HG03095 (cell line): Measurements from ENCODE around the gene ZNF239.
"Not testable (repeated sequence)": the region's sequence is repeated elsewhere in the genome, so short reads cannot be mapped to it uniquely, and the experiment has no call there.

Source experiments
- ATAC-seq: cut with Tn5 transposase; IDR thresholded peaks from one replicate; pipeline ENCODE4 v1.9.1; 2021; ENCODE audit warnings: moderate library complexity; ENCODE audit not compliant: unreplicated experiment

Gene ZNF239

DNA sequence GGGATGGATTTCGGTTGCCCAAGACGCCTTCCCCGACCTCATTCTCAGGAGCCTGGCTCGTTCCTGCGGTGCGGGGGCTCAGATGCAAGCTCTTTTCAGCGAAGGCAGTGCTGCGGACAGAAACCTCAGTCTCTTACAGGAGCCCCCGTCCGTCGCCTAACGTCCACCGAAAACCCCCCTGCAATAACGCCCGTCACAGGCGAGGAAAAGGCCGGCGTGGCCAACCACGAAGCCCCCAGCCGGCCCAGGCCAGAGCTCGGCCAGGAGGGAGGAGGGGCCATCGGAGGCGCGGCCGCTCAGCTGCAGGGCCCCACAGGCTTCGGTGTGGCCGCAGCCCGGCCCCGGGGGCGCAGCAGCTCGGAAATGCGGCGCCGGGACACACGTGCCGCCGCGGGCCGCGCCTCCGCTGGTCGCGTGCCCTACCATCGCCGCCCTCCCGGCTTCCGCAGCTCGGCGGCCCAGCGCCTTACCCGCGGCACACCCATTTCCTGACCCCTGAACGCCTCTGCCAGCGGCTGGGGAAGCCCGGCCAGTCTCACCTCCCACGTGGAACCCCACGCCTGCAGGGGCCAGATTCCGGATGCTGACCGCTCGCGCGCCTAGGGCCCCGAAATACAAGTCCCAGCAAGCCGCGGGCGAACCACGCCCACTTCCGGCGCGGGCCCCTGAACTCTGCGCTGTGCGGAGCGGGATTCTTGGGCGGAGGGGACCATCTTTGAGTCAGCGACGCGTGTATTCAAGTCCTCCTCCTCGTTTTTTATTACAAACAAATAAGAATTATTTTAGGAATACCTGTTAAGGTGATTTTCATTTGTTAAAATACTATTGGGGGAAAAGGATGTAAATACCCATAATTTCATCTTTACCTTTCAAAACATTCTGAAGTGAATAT is at the start of gene ZNF239:
ZNF239 (minus strand) TSS at position 616 of the 892 bp plus-strand sequence. CDS start 16,537 bp downstream, outside the sequence.
- ATAC-seq, result peak; percentile 96

DNA sequence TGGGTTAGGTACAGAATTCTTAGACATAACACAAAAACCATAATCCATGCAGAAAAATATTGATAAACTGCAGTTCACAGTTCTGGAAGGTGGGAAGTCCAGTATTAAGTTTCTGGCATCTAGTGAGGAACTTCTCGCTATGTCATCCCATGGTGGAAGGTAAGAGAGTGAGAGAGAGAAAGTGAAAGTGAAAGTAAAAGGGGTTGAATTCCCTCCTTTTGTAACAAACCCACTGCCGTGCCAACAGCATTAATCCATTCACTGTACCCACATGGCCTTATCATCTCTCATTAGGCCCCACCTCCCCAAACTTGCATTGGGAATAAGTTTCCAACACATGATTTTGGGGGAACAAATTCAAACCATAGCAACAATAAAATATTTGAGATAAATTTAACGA is 48.9 kb upstream of the ZNF239 start:
- ATAC-seq, result no peak

DNA sequence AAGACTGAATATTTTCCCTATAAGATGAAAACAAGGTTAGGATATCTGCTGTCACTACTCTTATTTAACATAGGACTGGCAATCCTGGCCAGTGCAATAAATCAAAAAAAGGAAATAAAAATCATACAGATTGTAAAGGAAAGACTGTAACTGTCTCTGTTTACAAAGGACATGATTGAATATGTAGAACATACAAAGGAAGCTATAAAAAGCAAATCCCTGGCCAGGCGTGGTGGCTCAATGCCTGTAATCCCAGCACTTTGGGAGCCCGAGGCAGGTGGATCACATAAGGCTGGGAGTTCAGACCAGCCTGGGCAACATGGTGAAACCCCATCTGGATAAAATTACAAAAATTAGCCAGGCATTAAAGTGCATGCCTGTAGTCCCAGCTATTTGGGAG is 47.6 kb upstream of the ZNF239 start:
- ATAC-seq, result no peak

DNA sequence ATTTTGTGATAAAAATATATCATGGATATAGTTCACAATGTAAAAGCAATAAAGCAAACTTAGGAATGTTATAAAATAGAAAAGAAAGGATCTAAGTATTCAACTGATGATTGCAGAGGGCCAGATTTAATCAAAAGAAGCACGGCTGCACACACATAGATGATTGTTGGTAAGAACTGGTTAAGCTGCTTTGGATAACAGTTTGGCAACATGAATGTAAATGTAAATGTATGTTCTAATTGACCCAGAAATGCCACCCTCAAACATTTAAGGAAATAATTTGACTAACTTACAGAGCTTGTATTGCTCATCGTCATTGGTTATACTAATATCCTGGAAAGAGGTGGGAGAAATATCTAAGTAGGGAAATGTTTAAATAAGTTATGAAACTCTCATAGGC is 45.0 kb upstream of the ZNF239 start:
- no peak for ATAC-seq

DNA sequence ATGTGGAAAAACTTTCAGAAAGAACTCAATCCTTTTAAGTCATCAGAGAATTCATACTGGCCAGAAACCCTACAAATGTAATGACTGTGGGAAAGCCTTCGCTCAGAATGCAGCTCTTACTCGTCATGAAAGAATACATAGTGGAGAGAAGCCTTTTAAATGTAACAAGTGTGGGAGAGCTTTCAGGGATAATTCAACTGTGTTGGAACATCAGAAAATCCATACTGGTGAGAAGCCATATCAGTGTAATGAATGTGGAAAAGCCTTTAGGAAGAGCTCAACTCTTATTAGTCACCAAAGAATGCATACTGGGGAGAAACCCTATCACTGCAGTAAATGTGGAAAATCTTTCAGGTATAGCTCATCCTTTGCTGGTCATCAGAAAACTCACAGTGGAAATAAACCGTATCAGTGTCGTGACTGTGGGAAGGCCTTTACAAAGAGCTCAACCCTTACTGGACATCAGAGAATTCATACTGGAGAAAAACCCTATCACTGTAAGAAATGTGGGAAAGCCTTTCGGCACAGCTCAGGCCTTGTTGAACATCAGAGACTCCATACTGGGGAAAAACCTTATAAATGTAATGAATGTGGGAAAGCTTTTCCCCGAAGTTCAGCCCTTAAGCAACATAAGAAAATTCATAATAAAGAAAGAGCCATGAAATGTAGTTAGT is 42.4 kb upstream of the ZNF239 start:
- no peak for ATAC-seq

DNA sequence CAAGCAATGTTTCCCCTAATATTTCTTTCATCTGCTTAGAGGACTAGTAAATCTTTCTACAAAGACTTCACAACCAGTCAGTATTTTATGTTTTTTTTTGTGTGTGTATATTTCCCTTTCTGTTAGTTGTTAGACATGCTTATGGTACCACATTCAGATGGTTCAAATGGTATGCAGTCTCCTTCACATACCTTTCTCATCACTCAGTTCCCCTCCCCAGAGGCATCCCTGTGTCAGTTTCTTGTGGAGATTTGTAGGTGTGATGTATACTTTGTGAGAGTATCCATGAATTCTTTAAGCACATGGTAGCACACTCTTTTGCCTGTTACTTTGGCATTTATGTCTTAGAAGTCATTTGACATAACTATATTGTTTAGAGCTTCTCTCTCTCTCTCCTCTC is 36.2 kb upstream of the ZNF239 start:
- no peak for ATAC-seq

DNA sequence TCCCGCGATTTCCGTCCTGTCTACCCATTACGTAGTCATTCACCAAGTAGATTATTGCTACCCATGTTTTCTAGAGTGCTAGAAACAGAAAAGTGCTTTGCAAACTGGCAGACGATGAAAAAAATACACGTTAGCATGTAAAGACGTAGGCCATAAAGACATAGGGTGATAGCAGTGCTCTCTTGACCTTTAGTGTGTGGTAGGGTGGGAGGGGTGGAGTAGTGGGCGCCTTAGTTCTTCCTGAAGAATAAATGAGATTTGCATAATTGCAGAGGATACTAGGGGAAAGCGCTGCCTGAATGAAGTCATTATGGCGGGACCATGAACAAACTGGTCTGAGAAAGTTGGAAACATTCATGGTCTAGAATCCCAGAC is 32.8 kb upstream of the ZNF239 start:
- no peak for ATAC-seq

DNA sequence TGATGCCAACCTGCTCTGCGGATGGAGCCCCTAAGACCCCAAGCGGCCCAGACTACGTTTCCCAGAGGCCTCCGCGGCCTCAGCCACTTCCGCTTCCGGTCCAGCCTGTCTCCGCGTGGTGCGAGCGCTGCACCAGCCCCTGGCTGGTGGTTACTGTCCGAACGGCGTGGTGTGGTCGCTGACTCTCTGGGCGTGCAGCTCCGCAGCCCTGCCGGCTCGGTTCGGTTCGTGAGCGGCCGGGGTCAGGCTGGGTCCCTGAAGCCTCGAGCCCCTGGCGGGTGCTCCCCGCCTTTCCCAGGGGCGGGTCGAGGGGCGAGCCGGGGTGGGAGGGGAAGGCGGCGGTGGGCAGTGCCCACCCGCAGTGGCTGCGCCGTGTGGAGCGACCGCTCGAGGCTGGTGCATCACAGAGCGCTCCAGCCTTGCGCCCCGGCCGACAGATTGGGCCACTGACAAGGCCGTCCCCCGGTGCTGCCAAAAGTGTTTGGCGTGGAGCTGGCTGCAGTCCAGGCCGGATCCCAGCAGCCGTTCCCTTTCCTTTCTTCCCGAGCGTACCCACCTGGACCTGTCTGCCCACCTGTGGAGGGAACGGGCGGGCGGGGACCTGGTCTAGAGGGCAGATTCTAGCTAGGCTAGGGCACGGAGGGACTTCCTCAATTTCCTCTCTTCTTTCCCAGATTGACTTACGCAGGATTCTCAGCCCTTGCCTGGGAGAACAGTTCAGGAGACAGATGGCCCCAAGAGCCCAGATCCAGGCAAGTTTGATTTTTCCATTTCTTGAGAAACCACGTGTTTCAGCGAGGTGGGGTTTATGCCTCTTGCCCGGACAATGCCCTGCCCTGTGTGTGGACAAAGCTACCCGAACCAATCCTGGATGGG is 32.1 kb upstream of the ZNF239 start, which contains the start of gene ZNF485:
ZNF485 (plus strand) TSS at position 116 of the 876 bp plus-strand sequence; CDS start at position 729, 613 bp downstream.
- peak; percentile 98 for ATAC-seq

DNA sequence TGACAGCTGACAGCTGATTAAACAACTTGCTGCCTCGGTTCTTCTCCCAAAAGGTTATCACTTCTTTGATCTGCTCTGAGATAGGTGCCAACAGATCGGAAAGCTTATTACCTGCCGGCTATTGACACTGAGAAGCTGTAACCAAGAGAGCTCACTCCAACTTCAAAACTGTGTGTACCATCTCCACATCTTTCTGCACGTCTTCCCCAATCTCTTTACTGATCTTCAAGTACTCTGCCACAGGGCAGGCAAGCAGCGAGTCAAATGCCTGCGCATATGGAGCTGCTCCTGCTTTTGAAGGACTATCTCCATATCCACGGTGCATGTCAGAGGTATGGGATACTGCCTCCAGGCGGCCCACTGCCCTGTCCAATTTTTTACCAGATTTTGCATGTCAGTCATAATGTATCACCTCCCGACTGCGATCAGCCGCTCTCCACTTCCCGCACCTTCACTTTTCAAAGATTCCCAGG is 31.5 kb upstream of the ZNF239 start:
- ATAC-seq, result no peak

DNA sequence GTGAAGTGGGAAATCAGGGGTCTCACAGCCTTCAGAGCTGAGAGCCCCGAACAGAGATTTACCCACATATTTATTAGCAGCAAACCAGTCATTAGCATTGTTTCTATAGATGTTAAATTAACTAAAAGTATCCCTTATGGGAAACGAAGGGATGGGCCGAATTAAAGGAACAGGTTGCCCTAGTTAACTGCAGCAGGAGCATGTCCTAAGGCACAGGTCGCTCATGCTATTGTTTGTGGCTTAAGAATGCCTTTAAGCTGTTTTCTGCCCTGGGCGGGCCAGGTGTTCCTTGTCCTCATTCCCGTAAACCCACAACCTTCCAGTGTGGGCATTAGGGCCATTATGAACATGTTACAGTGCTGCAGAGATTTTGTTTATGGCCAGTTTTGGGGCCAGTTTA is 27.2 kb upstream of the ZNF239 start:
- ATAC-seq, result not testable (repeated sequence)

DNA sequence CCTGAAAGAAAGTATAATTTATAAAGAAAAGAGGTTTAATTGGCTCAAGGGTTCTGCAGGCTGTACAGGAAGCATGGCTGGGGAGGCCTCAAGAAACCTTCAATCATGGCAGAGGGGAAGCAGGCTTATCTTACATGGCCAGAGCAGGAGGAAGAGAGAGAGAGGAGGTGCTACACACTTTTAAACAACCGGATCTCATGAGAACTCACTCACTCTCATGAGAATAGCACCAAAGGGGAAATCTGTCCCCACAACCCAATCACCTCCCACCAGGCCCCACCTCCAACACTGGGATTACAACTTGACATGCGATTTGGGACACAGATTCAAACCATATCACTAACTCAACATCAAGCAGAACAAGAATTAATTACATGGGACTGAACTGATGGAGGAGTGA is 24.9 kb upstream of the ZNF239 start:
- no peak for ATAC-seq

DNA sequence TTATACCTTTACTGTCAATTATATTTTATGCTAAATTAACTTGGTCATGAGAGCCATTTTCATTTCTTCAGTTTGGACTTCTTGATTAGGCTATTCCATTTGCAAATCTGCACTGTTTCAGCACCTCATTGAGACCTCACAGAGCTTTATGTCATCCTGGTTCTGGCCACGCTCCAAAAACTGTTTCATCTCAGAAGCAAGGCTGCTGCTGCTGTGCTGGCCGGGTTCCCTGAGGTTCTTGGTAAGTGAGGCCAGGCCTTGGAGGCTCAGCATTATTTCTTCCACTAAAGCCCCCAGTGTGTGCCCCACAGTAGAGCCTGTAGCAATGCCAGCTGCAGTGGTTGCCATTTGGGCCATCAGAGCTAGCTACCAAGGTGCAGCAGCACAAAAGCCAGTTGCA is 24.0 kb upstream of the ZNF239 start:
- ATAC-seq, result no peak

DNA sequence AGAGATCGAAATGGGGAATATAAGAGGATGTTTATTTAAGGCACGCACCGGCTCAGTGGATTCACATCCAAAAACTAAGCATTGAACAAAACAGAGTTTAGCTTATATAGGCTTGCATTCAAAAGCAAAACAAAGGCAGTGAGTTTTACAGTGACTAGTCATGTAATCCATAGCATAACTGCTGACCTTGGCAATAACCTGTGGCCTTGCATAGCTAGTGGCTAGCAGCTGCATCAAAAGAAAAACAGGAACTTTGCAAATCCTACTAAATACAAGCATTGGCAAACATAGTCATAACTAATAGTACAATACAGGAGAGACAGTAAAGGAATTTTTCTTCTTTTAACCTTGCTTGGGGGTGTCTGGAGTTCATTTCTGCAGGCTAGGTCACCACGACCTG is 22.1 kb upstream of the ZNF239 start:
- ATAC-seq, result no peak

DNA sequence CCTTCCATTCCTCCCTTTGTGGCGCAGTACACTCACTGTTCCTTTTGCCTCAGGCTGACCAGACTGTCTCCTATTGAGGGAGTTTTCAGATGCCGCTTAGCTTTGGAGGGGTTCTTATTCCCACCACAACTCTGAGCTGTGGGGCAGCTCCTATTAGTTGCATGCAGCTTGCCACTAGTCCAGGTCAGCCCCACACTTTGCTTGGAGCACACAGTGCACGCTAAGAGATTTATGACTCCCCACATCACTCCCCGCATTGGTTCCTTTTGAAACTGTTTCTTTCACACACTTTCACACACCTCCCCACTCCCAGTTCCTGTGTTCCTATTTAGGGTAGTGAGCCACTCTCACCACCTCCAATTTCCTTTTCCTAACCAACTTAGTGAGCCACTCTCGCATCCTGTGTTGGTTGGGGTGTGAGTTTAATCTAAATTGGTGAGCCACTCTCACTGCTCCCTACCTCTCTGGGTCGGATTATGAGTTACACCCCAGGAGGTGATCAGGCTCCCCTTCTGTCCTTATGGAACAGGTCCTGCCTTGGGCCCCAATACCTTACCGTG is 21.4 kb upstream of the ZNF239 start:
- peak; percentile 46 for ATAC-seq

DNA sequence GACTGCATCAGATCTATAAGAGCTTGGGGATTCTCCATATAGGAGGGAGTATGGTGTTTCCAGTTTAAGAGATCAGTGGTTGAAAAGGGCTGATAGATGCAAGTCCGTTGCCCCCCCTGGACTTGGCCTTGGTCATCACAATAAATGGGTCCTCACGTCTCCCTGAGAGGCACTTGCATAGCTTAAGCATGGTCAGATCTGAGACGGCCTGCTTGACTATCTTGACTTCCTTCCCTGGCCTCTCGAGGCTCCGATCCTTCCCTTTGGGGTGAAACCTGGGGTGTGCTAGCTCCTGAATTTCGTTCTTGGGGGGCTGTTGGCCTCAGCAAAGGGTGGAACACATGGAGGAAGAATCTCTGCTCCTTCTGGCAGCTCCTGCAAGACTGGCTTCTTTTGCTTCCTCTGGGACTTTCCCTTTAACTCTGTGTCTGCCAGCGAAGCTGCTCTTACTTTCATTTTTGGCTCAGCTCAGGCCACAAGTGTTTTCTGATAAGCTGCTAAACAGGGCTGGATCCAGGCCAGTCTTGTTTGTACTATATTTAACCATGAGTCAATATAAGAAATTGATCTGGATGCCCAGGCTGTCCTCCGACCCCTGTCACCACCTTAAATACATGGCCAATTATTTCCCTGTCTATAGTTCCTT is 20.7 kb upstream of the ZNF239 start:
- ATAC-seq, result peak; percentile 92

DNA sequence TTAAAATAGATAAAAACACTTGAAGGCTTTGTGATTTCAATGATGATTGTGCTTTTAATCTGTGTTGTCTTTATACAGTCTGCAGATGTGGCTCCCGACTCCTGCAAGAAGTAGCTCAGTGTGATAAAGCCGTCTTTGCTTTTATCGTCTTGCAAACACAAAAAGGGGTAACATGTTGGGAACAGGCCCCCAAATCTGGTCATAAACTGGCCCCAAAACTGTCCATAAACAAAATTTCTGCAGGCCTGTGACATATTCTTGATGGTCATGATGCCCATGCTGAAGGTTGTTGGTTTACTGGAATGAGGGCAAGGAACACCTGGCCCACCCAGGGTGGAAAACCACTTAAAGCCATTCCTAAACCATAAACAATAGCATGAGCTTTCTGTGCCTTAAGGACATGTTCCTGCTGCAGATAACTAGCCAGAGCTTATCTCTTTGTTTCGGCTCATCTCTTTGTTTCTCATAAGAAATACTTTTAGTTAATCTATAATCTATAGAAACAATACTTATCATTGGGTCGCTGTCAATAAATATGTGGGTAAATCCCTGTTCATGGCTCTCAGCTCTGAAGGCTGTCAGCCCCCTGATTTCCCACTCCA is 17.0 kb upstream of the ZNF239 start:
- no peak for ATAC-seq

DNA sequence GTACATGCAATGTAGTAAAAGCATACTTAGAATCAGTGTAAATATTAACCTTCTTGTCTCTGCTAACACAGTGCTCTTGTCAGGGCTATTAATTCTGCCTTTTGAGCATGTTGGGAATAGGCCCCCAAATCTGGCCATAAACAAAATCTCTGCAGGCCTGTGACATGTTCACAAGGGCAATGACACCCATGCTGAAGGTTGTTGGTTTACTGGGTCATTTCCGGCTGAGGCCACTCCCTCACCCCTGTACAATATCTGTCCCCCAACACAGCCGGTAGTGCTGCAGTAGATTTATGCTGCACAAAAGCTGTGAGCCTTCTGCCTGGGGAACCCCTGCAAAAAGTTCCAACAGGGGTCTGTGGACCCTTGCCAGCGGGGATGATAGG is 12.3 kb upstream of the ZNF239 start:
- ATAC-seq, result not testable (repeated sequence)

DNA sequence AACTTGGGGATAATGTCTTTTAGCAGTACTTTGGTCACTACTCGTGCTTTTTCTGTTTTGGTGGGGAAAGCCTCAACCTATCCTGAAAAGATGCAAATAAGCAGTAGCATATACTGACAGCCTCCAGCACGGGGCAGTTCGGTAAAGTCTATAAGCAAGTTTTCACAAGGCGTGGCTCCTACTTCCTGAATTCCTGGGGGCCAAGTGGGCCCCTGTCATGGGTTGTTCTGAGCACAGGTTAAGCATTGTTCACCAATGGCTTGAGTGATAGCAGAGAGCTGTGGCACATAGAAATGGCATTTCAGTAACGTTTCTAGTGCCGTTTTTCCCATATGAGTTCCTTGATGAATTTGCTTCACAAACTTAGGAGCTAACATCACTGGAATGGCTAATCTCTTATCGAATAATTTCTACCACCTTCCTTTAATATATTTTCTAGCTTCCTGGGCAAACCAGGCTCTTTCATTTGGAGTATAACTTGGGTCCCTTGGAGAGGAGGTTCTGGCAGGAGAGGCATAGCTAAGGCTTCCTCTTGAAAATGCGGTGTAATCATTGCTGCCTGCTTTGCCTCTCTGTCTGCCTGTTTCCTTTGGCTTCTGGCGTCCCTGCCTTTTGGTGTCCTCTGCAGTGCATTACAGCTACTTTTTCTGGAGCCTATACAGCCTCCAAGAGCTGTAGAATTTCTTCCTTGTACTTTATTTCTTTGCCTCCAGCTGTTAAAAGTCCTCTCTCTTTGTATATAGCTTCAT is 11.7 kb upstream of the ZNF239 start:
- ATAC-seq, result no peak

DNA sequence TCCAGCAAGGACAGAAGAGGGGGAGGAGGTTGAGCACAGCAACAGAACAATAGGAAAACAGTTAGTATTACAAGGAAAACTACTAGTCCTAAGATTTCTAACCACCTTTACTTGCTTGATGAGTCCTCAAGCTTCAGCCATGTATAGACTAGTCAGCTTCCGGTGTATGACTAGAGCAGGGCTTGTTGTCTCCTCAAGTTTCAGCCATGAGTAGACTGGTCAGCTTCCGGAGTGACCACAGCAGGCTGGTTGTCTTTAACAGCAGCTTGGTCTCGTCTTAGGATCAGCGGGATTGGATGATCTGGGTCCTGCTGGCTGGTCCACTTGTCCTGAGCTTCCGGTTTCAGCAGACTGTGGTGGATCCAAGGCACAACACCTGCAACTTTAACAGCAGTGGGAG is 10.6 kb upstream of the ZNF239 start:
- ATAC-seq, result no peak
